H9 (cell line): ENCODE data around the gene USP3. TPM values are rescaled to one million over a fixed set of nuclear protein-coding genes. Genes with fewer than 3 reads are reported as not detected.

Experiments
- DNase-seq: peaks from one replicate; pipeline ENCODE4 v3.0.0-alpha.2; 2017
- H2AFZ ChIP-seq: one replicate; pipeline ENCODE4 v1.6.1; 2013; ENCODE audit warnings: mild to moderate bottlenecking, low read length, control low read depth, moderate library complexity
- H2AK5ac ChIP-seq: 2 replicates; pipeline ENCODE4 v1.6.1; 2013; ENCODE audit warnings: low read length, control low read depth, mixed read lengths; ENCODE audit not compliant: insufficient read length
- H2BK120ac ChIP-seq: one replicate; pipeline ENCODE4 v1.6.1; 2013; ENCODE audit warnings: low read depth, mild to moderate bottlenecking, low read length, control low read depth, inconsistent platforms; ENCODE audit not compliant: poor library complexity, severe bottlenecking
- H2BK12ac ChIP-seq: 2 replicates; pipeline ENCODE4 v1.6.1; 2013; ENCODE audit warnings: low read length, control low read depth, mixed read lengths, low read depth; ENCODE audit not compliant: insufficient read length
- H2BK15ac ChIP-seq: 2 replicates; pipeline ENCODE4 v1.6.1; 2013; ENCODE audit warnings: low read depth, low read length, control low read depth
- H2BK20ac ChIP-seq: one replicate; pipeline ENCODE4 v1.6.1; 2013; ENCODE audit warnings: low read depth, mild to moderate bottlenecking, low read length, control low read depth, inconsistent platforms; ENCODE audit not compliant: poor library complexity, severe bottlenecking
- H2BK5ac ChIP-seq: 2 replicates; pipeline ENCODE4 v1.6.1; 2013; ENCODE audit warnings: low read length, control low read depth, mixed read lengths; ENCODE audit not compliant: insufficient read length
- H3K14ac ChIP-seq: 2 replicates; pipeline ENCODE4 v1.6.1; 2013; ENCODE audit warnings: low read length, control low read depth; ENCODE audit not compliant: insufficient read depth
- H3K18ac ChIP-seq: 2 replicates; pipeline ENCODE4 v1.6.1; 2013; ENCODE audit warnings: low read depth, mild to moderate bottlenecking, mixed read lengths, low read length, control low read depth; ENCODE audit not compliant: insufficient read length
- H3K23ac ChIP-seq: 2 replicates; pipeline ENCODE4 v1.6.1; 2013; ENCODE audit warnings: low read length, control low read depth, mixed read lengths, low read depth; ENCODE audit not compliant: insufficient read length
- H3K23me2 ChIP-seq: 2 replicates; pipeline ENCODE4 v1.6.1; 2013; ENCODE audit warnings: low read depth, mild to moderate bottlenecking, mixed read lengths, low read length, control low read depth; ENCODE audit not compliant: insufficient read length, poor library complexity, severe bottlenecking
- H3K27ac ChIP-seq: 2 replicates; pipeline ENCODE4 v1.5.1; 2013; ENCODE audit warnings: low read length, control low read depth, mixed read lengths, low read depth; ENCODE audit not compliant: insufficient read length
- H3K27me3 ChIP-seq: 2 replicates; pipeline ENCODE4 v1.6.1; 2013; ENCODE audit warnings: low read length, control low read depth, inconsistent platforms; ENCODE audit not compliant: insufficient read depth
- H3K4ac ChIP-seq: 2 replicates; pipeline ENCODE4 v1.6.1; 2013; ENCODE audit warnings: low read depth, mild to moderate bottlenecking, control low read depth, inconsistent platforms, low read length, moderate library complexity
- H3K4me1 ChIP-seq: 2 replicates; pipeline ENCODE4 v1.6.1; 2013; ENCODE audit warnings: low read length, control low read depth, inconsistent platforms; ENCODE audit not compliant: insufficient read depth
- H3K4me2 ChIP-seq: 2 replicates; pipeline ENCODE4 v1.6.1; 2013; ENCODE audit warnings: low read length, control low read depth, mixed read lengths; ENCODE audit not compliant: insufficient read length, insufficient read depth
- H3K56ac ChIP-seq: 2 replicates; pipeline ENCODE4 v1.6.1; 2013; ENCODE audit warnings: low read depth, mild to moderate bottlenecking, mixed read lengths, low read length, control low read depth; ENCODE audit not compliant: insufficient read length
- H3K79me1 ChIP-seq: 2 replicates; pipeline ENCODE4 v1.6.1; 2013; ENCODE audit warnings: low read depth, mild to moderate bottlenecking, moderate library complexity, low read length, control low read depth, inconsistent platforms; ENCODE audit not compliant: insufficient read depth, poor library complexity, severe bottlenecking
- H3K79me2 ChIP-seq: 2 replicates; pipeline ENCODE4 v1.6.1; 2013; ENCODE audit warnings: low read length, control low read depth, inconsistent platforms; ENCODE audit not compliant: insufficient read depth
- H3K9ac ChIP-seq: 2 replicates; pipeline ENCODE4 v1.6.1; 2013; ENCODE audit warnings: low read length, control low read depth, mixed read lengths; ENCODE audit not compliant: insufficient read length; ENCODE audit errors: extremely low read depth
- H3K9me3 ChIP-seq: one replicate; pipeline ENCODE4 v1.6.1; 2013; ENCODE audit warnings: low read depth, low read length, inconsistent platforms; ENCODE audit not compliant: control insufficient read depth
- H3T11ph ChIP-seq: one replicate; pipeline ENCODE4 v1.6.1; 2013; ENCODE audit warnings: mild to moderate bottlenecking, low read length, control low read depth, inconsistent platforms
- H4K20me1 ChIP-seq: one replicate; pipeline ENCODE4 v1.6.1; 2013; ENCODE audit not compliant: control insufficient read depth, insufficient read length, insufficient read depth
- H4K5ac ChIP-seq: 2 replicates; pipeline ENCODE4 v1.6.1; 2013; ENCODE audit warnings: low read depth, mild to moderate bottlenecking, mixed read lengths, low read length, control low read depth; ENCODE audit not compliant: insufficient read length
- H4K8ac ChIP-seq: replicated peaks from 2 replicates; pipeline ENCODE4 v1.6.1; 2013; ENCODE audit warnings: low read length, control low read depth, mixed read lengths, low read depth; ENCODE audit not compliant: insufficient read length
- H4K91ac ChIP-seq: 2 replicates; pipeline ENCODE4 v1.6.1; 2013; ENCODE audit warnings: low read depth, mild to moderate bottlenecking, moderate library complexity, mixed read lengths, low read length, control low read depth; ENCODE audit not compliant: insufficient read length
- H3K27ac Mint-ChIP-seq, 3 experiments: 2 replicates in 2 of 3; 3 replicates in 1 of 3; pipeline ENCODE4 v1.8.0; 2020 to 2021; ENCODE audit warnings: mixed read lengths in 3 of 3, mild to moderate bottlenecking in 1 of 3, moderate library complexity in 1 of 3
- H3K27me3 Mint-ChIP-seq: 2 replicates; pipeline ENCODE4 v1.8.0; 2021; ENCODE audit warnings: low read depth, mild to moderate bottlenecking, moderate library complexity, mixed read lengths
- H3K36me3 Mint-ChIP-seq, 3 experiments: 2 replicates in 2 of 3; 3 replicates in 1 of 3; pipeline ENCODE4 v1.8.0; 2020 to 2021; ENCODE audit warnings: low read depth in 3 of 3, mixed read lengths in 3 of 3; ENCODE audit not compliant: insufficient read depth in 1 of 3
- H3K4me1 Mint-ChIP-seq, 2 experiments: 2 replicates each; pipeline ENCODE4 v1.8.0; 2020; ENCODE audit warnings: mixed read lengths in 2 of 2
- H3K4me3 Mint-ChIP-seq, 2 experiments: 2 replicates in 1 of 2; 3 replicates in 1 of 2; pipeline ENCODE4 v1.8.0; 2020 to 2021; ENCODE audit warnings: mild to moderate bottlenecking in 2 of 2, mixed read lengths in 2 of 2, moderate library complexity in 1 of 2
- H3K9me3 Mint-ChIP-seq, 2 experiments: 2 replicates in 1 of 2; 3 replicates in 1 of 2; pipeline ENCODE4 v1.8.0; 2020; ENCODE audit warnings: mild to moderate bottlenecking in 2 of 2, mixed read lengths in 2 of 2, moderate library complexity in 1 of 2
- WGBS: extraction: QIAGEN DNeasy Blood & Tissue Kit; methylation state at CpG from one replicate; pipeline ENCODE4 v1.1.7; 2013; ENCODE audit warnings: missing lambda C conversion rate, low lambda C conversion rate, mixed read lengths; ENCODE audit not compliant: insufficient read length; ENCODE audit errors: extremely low coverage; 5-methylcytosine and 5-hydroxymethylcytosine counted together
- total RNA-seq: library from RNA; stranded (reverse); gene quantifications from 2 replicates; pipeline ENCODE4 v1.2.1, GENCODE V29; 2021
- TF ChIP-seq, protein P1 (sequence below): fragments of 200-600 bp; sonication (generic); conservative IDR thresholded peaks from 3 replicates; pipeline ENCODE4 v1.8.0; 2021; ENCODE audit warnings: antibody characterized with exemption, mild to moderate bottlenecking

Gene USP3
- total RNA-seq, 1 experiment from 2014 or later, result 14.2 TPM

DNA sequence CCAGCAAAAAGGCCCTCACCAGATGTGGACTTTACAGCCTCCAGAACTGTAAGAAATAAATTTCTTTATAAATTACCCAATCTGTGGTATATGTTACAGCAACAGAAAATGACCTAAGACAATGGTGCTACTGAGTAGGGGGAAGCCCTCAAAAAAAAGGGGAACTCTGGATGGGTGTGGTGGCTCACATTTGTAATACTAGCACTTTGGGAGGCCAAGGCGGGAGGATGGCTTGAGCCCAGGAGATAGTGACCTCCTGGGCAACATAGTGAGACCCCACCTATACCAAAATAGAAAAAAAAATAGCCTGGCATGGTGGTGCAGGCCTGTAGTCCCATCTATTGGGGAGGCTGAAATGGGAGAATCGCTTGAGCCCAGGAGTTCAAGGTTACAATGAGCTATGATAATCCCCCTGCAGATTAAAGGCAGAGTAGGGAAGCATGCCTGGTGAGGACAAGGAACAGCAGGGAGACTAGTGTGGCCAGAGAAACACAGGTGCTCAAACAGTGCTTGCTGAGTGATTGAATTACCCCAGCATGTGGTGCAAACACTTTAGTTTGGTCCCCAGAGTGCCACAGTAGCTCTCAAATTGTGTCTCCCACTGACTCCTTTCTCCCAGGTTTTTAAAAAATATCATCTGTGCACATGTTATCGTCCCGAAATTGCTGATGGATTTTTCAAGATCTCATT lies 13.9 kb upstream of the USP3 start:
- Histone ChIP-seq H2BK15ac (no peak overlapping the region), H4K8ac (no peak overlapping the region), H4K20me1 (no peaks in the 10 kb centered on the region), H3K14ac (no peak overlapping the region), H3K79me2 (no peaks in the 10 kb centered on the region), H3K23ac (no peak overlapping the region), H3K4ac (no peak overlapping the region), H2BK5ac (no peak overlapping the region), H2BK120ac (no peak overlapping the region), H4K91ac (no peak overlapping the region), H3K23me2 (no peaks in the 10 kb centered on the region), H3K4me2 (no peak overlapping the region), H2AFZ (no peak overlapping the region), H3K56ac (no peak overlapping the region), H3T11ph (no peak overlapping the region), H2AK5ac (no peak overlapping the region), H3K79me1 (no peaks in the 10 kb centered on the region), H4K5ac (no peak overlapping the region), H3K27me3 (no peaks in the 10 kb centered on the region; the same call in 1 of the 2 replicates), H2BK20ac (no peak overlapping the region), H3K9ac (no peak overlapping the region), H3K27ac (no peak overlapping the region), H2BK12ac (no peak overlapping the region), H3K9me3 (no peaks in the 10 kb centered on the region), H3K18ac (no peak overlapping the region), H3K4me1 (no peaks in the 10 kb centered on the region)
- Mint-ChIP-seq H3K27ac (no peak overlapping the region), H3K4me3 (no peak overlapping the region; a peak in 1 of 5 replicates), H3K27me3 (peaks cover 71% of the 10 kb centered on the region), H3K36me3 (no peaks in the 10 kb centered on the region; a peak in 1 of 7 replicates), H3K9me3 (no peaks in the 10 kb centered on the region; a peak in 2 of 5 replicates), H3K4me1 (peaks cover 36 to 37% of the 10 kb centered on the region in 2 experiments)
- TF ChIP-seq, protein P1, sequence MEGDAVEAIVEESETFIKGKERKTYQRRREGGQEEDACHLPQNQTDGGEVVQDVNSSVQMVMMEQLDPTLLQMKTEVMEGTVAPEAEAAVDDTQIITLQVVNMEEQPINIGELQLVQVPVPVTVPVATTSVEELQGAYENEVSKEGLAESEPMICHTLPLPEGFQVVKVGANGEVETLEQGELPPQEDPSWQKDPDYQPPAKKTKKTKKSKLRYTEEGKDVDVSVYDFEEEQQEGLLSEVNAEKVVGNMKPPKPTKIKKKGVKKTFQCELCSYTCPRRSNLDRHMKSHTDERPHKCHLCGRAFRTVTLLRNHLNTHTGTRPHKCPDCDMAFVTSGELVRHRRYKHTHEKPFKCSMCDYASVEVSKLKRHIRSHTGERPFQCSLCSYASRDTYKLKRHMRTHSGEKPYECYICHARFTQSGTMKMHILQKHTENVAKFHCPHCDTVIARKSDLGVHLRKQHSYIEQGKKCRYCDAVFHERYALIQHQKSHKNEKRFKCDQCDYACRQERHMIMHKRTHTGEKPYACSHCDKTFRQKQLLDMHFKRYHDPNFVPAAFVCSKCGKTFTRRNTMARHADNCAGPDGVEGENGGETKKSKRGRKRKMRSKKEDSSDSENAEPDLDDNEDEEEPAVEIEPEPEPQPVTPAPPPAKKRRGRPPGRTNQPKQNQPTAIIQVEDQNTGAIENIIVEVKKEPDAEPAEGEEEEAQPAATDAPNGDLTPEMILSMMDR, result no peak
- no peak for DNase-seq
- no CpG with 5 or more reads among the region's 4 CpGs for WGBS
